H1 (cell line): ENCODE data around the gene RNF126. TPM values are rescaled to one million over a fixed set of nuclear protein-coding genes. Genes with fewer than 3 reads are reported as not detected.
A peak's percentile ranks its signal among the peaks of the same experiment; 100 is the strongest.

Experiments used
- CTCF ChIA-PET: fragments of 300-600 bp; sonication (Branson Sonifier 250); formaldehyde crosslinking; loops from one replicate; lab custom pipeline; 2021; ENCODE audit not compliant: partially characterized antibody; lab: Charles Lee
- POLR2A ChIA-PET: fragments of 300-600 bp; sonication (Branson Sonifier 250); formaldehyde crosslinking; loops from one replicate; lab custom pipeline; 2021; ENCODE audit warnings: inconsistent platforms; ENCODE audit not compliant: partially characterized antibody; lab: Charles Lee
- DNase-seq, 2 experiments: peaks; one replicate each; pipeline versions ENCODE4 v3.0.0 to v3.0.0-alpha.2; 2010 to 2022; ENCODE audit warnings: low spot score in 2 of 2, low read depth in 1 of 2, mixed read lengths in 1 of 2
- FAIRE-seq: peaks from 2 replicates; lab custom pipeline; 2011; peaks lifted over from hg19 to GRCh38; lab: Jason Lieb, UNC
- H2AFZ ChIP-seq: 2 replicates; pipeline ENCODE4 v1.8.1; 2012; ENCODE audit warnings: low read length, inconsistent platforms
- H2AK5ac ChIP-seq: 2 replicates; pipeline ENCODE4 v1.6.1; 2013; ENCODE audit warnings: low read depth, low read length
- H2BK120ac ChIP-seq: replicated peaks from 2 replicates; pipeline ENCODE3; 2013; ENCODE audit warnings: low read depth, low read length, inconsistent platforms
- H2BK12ac ChIP-seq: 2 replicates; pipeline ENCODE4 v1.6.1; 2013; ENCODE audit warnings: low read depth, low read length
- H2BK15ac ChIP-seq: 2 replicates; pipeline ENCODE4 v1.6.1; 2013; ENCODE audit warnings: low read length
- H2BK20ac ChIP-seq: 2 replicates; pipeline ENCODE4 v1.6.1; 2013; ENCODE audit warnings: low read length
- H2BK5ac ChIP-seq: 2 replicates; pipeline ENCODE4 v1.6.1; 2013; ENCODE audit warnings: low read depth, low read length
- H3K14ac ChIP-seq: 2 replicates; pipeline ENCODE4 v1.6.1; 2013; ENCODE audit warnings: inconsistent platforms; ENCODE audit not compliant: insufficient read length
- H3K18ac ChIP-seq: 2 replicates; pipeline ENCODE4 v1.6.1; 2013; ENCODE audit warnings: low read length; ENCODE audit errors: extremely low read depth
- H3K23ac ChIP-seq: 2 replicates; pipeline ENCODE4 v1.6.1; 2013; ENCODE audit warnings: inconsistent platforms; ENCODE audit not compliant: insufficient read length
- H3K23me2 ChIP-seq: 2 replicates; pipeline ENCODE4 v1.6.1; 2013; ENCODE audit warnings: low read depth, low read length
- H3K27ac ChIP-seq: 2 replicates; pipeline ENCODE4 v1.6.1; 2011; ENCODE audit warnings: low read depth, low read length, inconsistent platforms
- H3K27me3 ChIP-seq, 4 experiments: replicated peaks in 1 of 4; 1 replicate in 1 of 4; 2 replicates in 3 of 4; pipeline versions ENCODE4 v1.6.1 to v1.8.1; 2011 to 2013; ENCODE audit warnings: low read length in 3 of 4, mild to moderate bottlenecking in 3 of 4, inconsistent platforms in 2 of 4, mixed read lengths in 2 of 4, moderate library complexity in 1 of 4; ENCODE audit not compliant: control insufficient read depth in 3 of 4, insufficient read depth in 3 of 4; ENCODE audit errors: extremely low read depth in 1 of 4
- H3K36me3 ChIP-seq, 4 experiments: 2 replicates each; pipeline versions ENCODE4 v1.6.1 to v1.8.1; 2011 to 2013; ENCODE audit warnings: mild to moderate bottlenecking in 4 of 4, low read length in 3 of 4, moderate library complexity in 2 of 4, control low read depth in 1 of 4, inconsistent platforms in 1 of 4; ENCODE audit not compliant: insufficient read depth in 4 of 4, control insufficient read depth in 2 of 4
- H3K4ac ChIP-seq: replicated peaks from 2 replicates; pipeline ENCODE3; 2013; ENCODE audit warnings: low read length, low read depth, mixed read lengths, inconsistent platforms; ENCODE audit not compliant: insufficient read length
- H3K4me1 ChIP-seq, 4 experiments: replicated peaks in 1 of 4; 1 replicate in 1 of 4; 2 replicates in 3 of 4; pipeline versions ENCODE4 v1.6.1 to v1.8.1; 2011 to 2013; ENCODE audit warnings: low read length in 3 of 4, inconsistent platforms in 2 of 4, mixed read lengths in 1 of 4; ENCODE audit not compliant: insufficient read depth in 4 of 4, control insufficient read depth in 3 of 4
- H3K4me2 ChIP-seq, 2 experiments: 2 replicates each; pipeline versions ENCODE4 v1.6.1 to v1.8.1; 2011 to 2013; ENCODE audit warnings: low read depth in 2 of 2, low read length in 2 of 2, control low read depth in 1 of 2, inconsistent platforms in 1 of 2, mild to moderate bottlenecking in 1 of 2; ENCODE audit not compliant: insufficient read depth in 1 of 2
- H3K4me3 ChIP-seq, 4 experiments: fragments of 200-600, 300-600 bp in 1 of 4; sonication (generic), shearing (Covaris generic), sonication (Bioruptor Twin) in 1 of 4; 2 replicates each; pipeline versions ENCODE4 v1.5.1 to v1.8.1; 2011 to 2016; ENCODE audit warnings: low read length in 4 of 4, low read depth in 3 of 4, control low read depth in 2 of 4, inconsistent platforms in 2 of 4, mild to moderate bottlenecking in 2 of 4, mixed read lengths in 1 of 4, moderate library complexity in 1 of 4; ENCODE audit not compliant: insufficient read depth in 2 of 4; ENCODE audit errors: extremely low read depth in 1 of 4
- H3K56ac ChIP-seq: replicated peaks from 2 replicates; pipeline ENCODE3; 2013; ENCODE audit warnings: low read depth, mild to moderate bottlenecking, mixed read lengths, low read length, inconsistent platforms; ENCODE audit not compliant: insufficient read length
- H3K79me1 ChIP-seq: 2 replicates; pipeline ENCODE4 v1.6.1; 2013; ENCODE audit warnings: low read depth, low read length, control low read depth
- H3K79me2 ChIP-seq, 2 experiments: 2 replicates each; pipeline versions ENCODE4 v1.6.1 to v1.8.1; 2012 to 2013; ENCODE audit warnings: low read length in 2 of 2, mild to moderate bottlenecking in 2 of 2, inconsistent platforms in 1 of 2; ENCODE audit not compliant: insufficient read depth in 2 of 2, control insufficient read depth in 1 of 2
- H3K9ac ChIP-seq, 4 experiments: replicated peaks in 1 of 4; 1 replicate in 1 of 4; 2 replicates in 3 of 4; pipeline versions ENCODE4 v1.6.1 to v1.8.1; 2011 to 2013; ENCODE audit warnings: low read depth in 3 of 4, low read length in 3 of 4, control low read depth in 2 of 4, mild to moderate bottlenecking in 2 of 4, moderate library complexity in 2 of 4, inconsistent platforms in 1 of 4; ENCODE audit errors: extremely low read depth in 1 of 4
- H3K9me3 ChIP-seq, 2 experiments: 2 replicates each; pipeline versions ENCODE4 v1.6.1 to v1.8.1; 2012 to 2013; ENCODE audit warnings: mild to moderate bottlenecking in 2 of 2, moderate library complexity in 2 of 2, control low read depth in 1 of 2, inconsistent platforms in 1 of 2, low read depth in 1 of 2, low read length in 1 of 2, mixed read lengths in 1 of 2; ENCODE audit not compliant: insufficient read depth in 2 of 2
- H4K20me1 ChIP-seq, 2 experiments: replicated peaks in 1 of 2; 2 replicates each; pipeline versions ENCODE3 to v1.8.1; 2011 to 2013; ENCODE audit warnings: inconsistent platforms in 2 of 2, low read length in 2 of 2, mild to moderate bottlenecking in 1 of 2; ENCODE audit not compliant: insufficient read depth in 2 of 2, control insufficient read depth in 1 of 2
- H4K5ac ChIP-seq: 2 replicates; pipeline ENCODE4 v1.6.1; 2013; ENCODE audit warnings: low read length, low read depth, mixed read lengths, inconsistent platforms; ENCODE audit not compliant: insufficient read length
- H4K8ac ChIP-seq: 2 replicates; pipeline ENCODE4 v1.8.0; 2013; ENCODE audit warnings: mild to moderate bottlenecking, moderate library complexity, low read length, inconsistent platforms; ENCODE audit not compliant: insufficient read depth; ENCODE audit errors: extremely low read depth
- H4K91ac ChIP-seq: replicated peaks from 2 replicates; pipeline ENCODE3; 2013; ENCODE audit warnings: low read length, mixed read lengths, inconsistent platforms; ENCODE audit not compliant: insufficient read length
- BCL11A ChIP-seq, 2 experiments: IDR thresholded peaks; one replicate each; pipeline ENCODE4 v1.6.1; 2011; ENCODE audit warnings: low read depth in 2 of 2, low read length in 2 of 2, mild to moderate bottlenecking in 2 of 2
- CREB1 ChIP-seq: IDR thresholded peaks from 2 replicates; pipeline ENCODE4 v1.6.1; 2012; ENCODE audit warnings: inconsistent platforms
- EZH2 ChIP-seq: fragments of 200-600 bp; sonication (generic); IDR thresholded peaks from 2 replicates; pipeline ENCODE4 v1.7.1; 2012; ENCODE audit warnings: low read depth, mild to moderate bottlenecking, moderate library complexity, low read length, inconsistent platforms; ENCODE audit not compliant: severe bottlenecking
- GABPA ChIP-seq: IDR thresholded peaks from 2 replicates; pipeline ENCODE4 v1.6.1; 2011; ENCODE audit warnings: mild to moderate bottlenecking, low read length, moderate library complexity, borderline replicate concordance; ENCODE audit not compliant: insufficient read depth
- HDAC6 ChIP-seq: IDR thresholded peaks from one replicate; pipeline ENCODE4 v1.7.1; 2012; ENCODE audit warnings: low read depth, mild to moderate bottlenecking, inconsistent platforms, low read length, moderate library complexity
- KDM1A ChIP-seq: fragments of 200-600, 300-600 bp; sonication (generic); IDR thresholded peaks from 2 replicates; pipeline ENCODE4 v1.7.1; 2016; ENCODE audit warnings: mild to moderate bottlenecking, low read length, borderline replicate concordance
- PHF8 ChIP-seq: fragments of 200-600 bp; sonication (generic); conservative IDR thresholded peaks from 2 replicates; pipeline ENCODE4 v1.7.1; 2012; ENCODE audit warnings: low read depth, mild to moderate bottlenecking, inconsistent platforms, low read length, moderate library complexity
- RBBP5 ChIP-seq: IDR thresholded peaks from 2 replicates; pipeline ENCODE4 v1.7.1; 2012; ENCODE audit warnings: low read depth, mild to moderate bottlenecking, inconsistent platforms, low read length, moderate library complexity, borderline replicate concordance
- SAP30 ChIP-seq: fragments of 300-600 bp; sonication (generic); IDR thresholded peaks from 2 replicates; pipeline ENCODE4 v1.7.1; 2012; ENCODE audit warnings: low read length, moderate library complexity, mild to moderate bottlenecking, inconsistent platforms; ENCODE audit not compliant: insufficient read depth, insufficient replicate concordance
- SIX5 ChIP-seq: IDR thresholded peaks from 2 replicates; pipeline ENCODE4 v1.6.1; 2011; ENCODE audit warnings: mild to moderate bottlenecking, low read depth, low read length
- TAF7 ChIP-seq: optimal IDR thresholded peaks from 2 replicates; pipeline ENCODE3; 2011; ENCODE audit warnings: low read depth, mild to moderate bottlenecking, inconsistent platforms, low read length, moderate library complexity, borderline replicate concordance
- TBP ChIP-seq: IDR thresholded peaks from 2 replicates; pipeline ENCODE4 v1.6.1; 2011; ENCODE audit warnings: low read depth, low read length, improper control_type of control experiment
- TCF12 ChIP-seq: IDR thresholded peaks from 2 replicates; pipeline ENCODE4 v1.6.1; 2011; ENCODE audit warnings: low read depth, mild to moderate bottlenecking, low read length
- ZNF274 ChIP-seq: IDR thresholded peaks from 2 replicates; pipeline ENCODE4 v1.7.0; 2012; ENCODE audit warnings: low read length, borderline replicate concordance; ENCODE audit errors: extremely low read depth
- WGBS, 2 experiments: shearing (Covaris generic) in 1 of 2; methylation state at CpG; one replicate each; pipeline versions ENCODE4 v1.1.6 to v1.1.7; 2013 to 2015; ENCODE audit warnings: low lambda C conversion rate in 2 of 2, mixed read lengths in 2 of 2, inconsistent platforms in 1 of 2, low coverage in 1 of 2, missing lambda C conversion rate in 1 of 2; ENCODE audit not compliant: insufficient replicate concordance in 2 of 2, insufficient coverage in 1 of 2, insufficient read length in 1 of 2; ENCODE audit errors: extremely low coverage in 1 of 2, missing lambda C conversion rate in 1 of 2; 5-methylcytosine and 5-hydroxymethylcytosine counted together
- polyA plus RNA-seq, 7 experiments: library from polyadenylated mRNA; depleted of rRNA in 3 of 7; stranded (reverse) in 5 of 7; unstranded in 2 of 7; fragments of >200 nt in 5 of 7; fragments of 200-250 nt in 2 of 7; gene quantifications; 1 replicate in 5 of 7; 2 replicates in 1 of 7; 4 replicates in 1 of 7; pipeline versions ENCODE4 v1.2.1 to v1.2.3, GENCODE V29; 2011 to 2013; ENCODE audit warnings: missing spikeins in 2 of 7, mixed read lengths in 2 of 7
- total RNA-seq: library from RNA; stranded (reverse); fragmentation: NEBNext Ultra II Directional; extraction: Animal tissue kit (Norgen Biotek cat#: 25700); gene quantifications from 2 replicates; pipeline ENCODE4 v1.2.1, GENCODE V29; 2021

Gene RNF126
- total and polyA plus RNA-seq, 2 of the 8 experiments (the other 6 are each of a cell fraction or from before 2014, with no cell fraction given): 21.8 to 68.0 TPM

DNA sequence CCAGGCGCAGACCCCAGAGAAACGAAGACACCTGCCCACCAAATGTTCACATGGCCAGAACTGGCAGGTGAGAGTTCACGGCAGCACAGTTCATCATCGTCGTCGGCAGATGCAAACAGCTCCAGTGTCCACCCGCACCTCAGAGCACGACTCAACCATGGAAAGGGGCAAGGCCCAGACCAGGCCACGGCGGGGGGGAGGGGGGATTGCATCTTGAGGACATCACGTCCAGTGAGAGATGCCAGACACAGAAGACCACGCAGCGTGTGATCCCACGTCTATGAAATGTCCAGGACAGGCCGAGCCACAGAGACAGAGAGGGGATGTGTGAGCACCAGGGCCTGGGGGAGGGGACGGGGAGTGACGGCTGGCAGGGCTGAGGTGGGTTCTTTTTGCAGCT, 7.3 kb downstream of the RNF126 start:
- CTCF ChIA-PET: interaction anchor here (0.8 to 1.9 kb wide), 4 partner anchors 27 to 61 kb away, joined by 3 to 10 read pairs (median 4); no protein-coding TSS in a partner anchor
- TF ChIP-seq SIX5: no peak
- TF ChIP-seq TCF12: no peak
- TF ChIP-seq ZNF274: no peak
- no peak for TF ChIP-seq CREB1
- no peak for TF ChIP-seq KDM1A
- TF ChIP-seq HDAC6: no peak
- no peak for TF ChIP-seq TBP
- TF ChIP-seq SAP30: no peak
- TF ChIP-seq RBBP5: no peak
- TF ChIP-seq BCL11A (IDR thresholded peaks at IDR 0.05; ENCODE audit: low read depth in 2 of 2, low read length in 2 of 2): no peak
- no peak for TF ChIP-seq TAF7
- no peak for TF ChIP-seq PHF8
- no peak for TF ChIP-seq GABPA
- TF ChIP-seq EZH2: no peak

More for the DNA sequence above, 7.3 kb downstream of the RNF126 start:
- Histone ChIP-seq H2BK20ac (no peak overlapping the region), H3K79me1 (peaks cover 18% of the 10 kb centered on the region), H3K4ac (no peak overlapping the region), H4K5ac (no peak overlapping the region), H3K4me1 (peaks cover 0 to 2% (median 0%) of the 10 kb centered on the region in 4 experiments; a peak in 3 of 7 replicates), H3K36me3 (peaks cover 2 to 26% (median 4%) of the 10 kb centered on the region in 4 experiments; a peak in 6 of 8 replicates), H2AFZ (no peak overlapping the region), H2BK120ac (no peak overlapping the region), H3K27ac (no peak overlapping the region), H4K91ac (no peak overlapping the region), H3K4me3 (no peak overlapping the region), H3K27me3 (no peaks in the 10 kb centered on the region), H3K79me2 (peaks cover 42 to 85% of the 10 kb centered on the region in 2 experiments), H3K18ac (no peak overlapping the region), H2BK15ac (no peak overlapping the region), H3K23me2 (no peaks in the 10 kb centered on the region), H3K4me2 (no peak overlapping the region), H4K8ac (no peak overlapping the region), H3K9me3 (no peaks in the 10 kb centered on the region), H2BK12ac (no peak overlapping the region), H2BK5ac (peak overlapping the region; percentile 35; the same call in 1 of the 2 replicates), H3K56ac (peak overlapping the region; percentile 19), H2AK5ac (no peak overlapping the region), H3K9ac (no peak overlapping the region), H4K20me1 (peaks cover 53 to 57% of the 10 kb centered on the region in 2 experiments), H3K14ac (no peak overlapping the region), H3K23ac (no peak overlapping the region)
- no peak for FAIRE-seq
- DNase-seq: no peak
- POLR2A ChIA-PET: interaction anchor here (0.9 to 2.0 kb wide), 4 partner anchors 8 to 614 kb away, joined by 3 to 9 read pairs (median 3); no protein-coding TSS in a partner anchor
- WGBS, 2 experiments: 92% methylated on average over 17 of the region's 17 CpGs; no CpG with 5 or more reads in 1 of the 2 experiments
